Karpas-422 (cell line): ENCODE data around the gene TET2. TPM values are rescaled to one million over a fixed set of nuclear protein-coding genes. Genes with fewer than 3 reads are reported as not detected.

Source experiments
- DNase-seq: peaks from one replicate; pipeline ENCODE4 v3.0.0-alpha.2; 2015
- H2AFZ ChIP-seq: fragments of 200-600 bp; sonication (generic); 2 replicates; pipeline ENCODE4 v1.6.1; 2014; ENCODE audit warnings: antibody characterized with exemption, low read length, mixed read lengths
- H3K27ac ChIP-seq: fragments of 200-600 bp; sonication (generic); 2 replicates; pipeline ENCODE4 v1.5.1; 2014; ENCODE audit warnings: mild to moderate bottlenecking, low read length, moderate library complexity
- H3K27me3 ChIP-seq: fragments of 200-600 bp; sonication (generic); 2 replicates; pipeline ENCODE4 v1.6.1; 2014; ENCODE audit warnings: low read length, mixed read lengths
- H3K36me3 ChIP-seq: fragments of 200-600 bp; sonication (generic); 2 replicates; pipeline ENCODE4 v1.6.1; 2014; ENCODE audit warnings: low read length, mixed read lengths; ENCODE audit not compliant: insufficient read depth
- H3K4me1 ChIP-seq: fragments of 200-600 bp; sonication (generic); 2 replicates; pipeline ENCODE4 v1.6.1; 2014; ENCODE audit warnings: mild to moderate bottlenecking, low read length, mixed read lengths
- H3K4me2 ChIP-seq: fragments of 200-600 bp; sonication (generic); 2 replicates; pipeline ENCODE4 v1.6.1; 2014; ENCODE audit warnings: low read length, low read depth, mild to moderate bottlenecking; ENCODE audit not compliant: poor library complexity, severe bottlenecking
- H3K4me3 ChIP-seq: fragments of 200-600 bp; sonication (generic); 2 replicates; pipeline ENCODE4 v1.5.1; 2014; ENCODE audit warnings: mild to moderate bottlenecking, antibody characterized with exemption, low read length, mixed read lengths
- H3K79me2 ChIP-seq: fragments of 200-600 bp; sonication (generic); 2 replicates; pipeline ENCODE4 v1.6.1; 2014; ENCODE audit warnings: mild to moderate bottlenecking, low read length, mixed read lengths
- H3K9ac ChIP-seq: fragments of 200-600 bp; sonication (generic); 2 replicates; pipeline ENCODE4 v1.6.0; 2014; ENCODE audit warnings: low read length
- H3K9me2 ChIP-seq: fragments of 200-600 bp; sonication (generic), shearing (Covaris generic); replicated peaks from 2 replicates; pipeline ENCODE4 v1.6.0; 2014; ENCODE audit warnings: mild to moderate bottlenecking, low read length, moderate library complexity; ENCODE audit not compliant: insufficient read depth
- H3K9me3 ChIP-seq: fragments of 300-700, 200-600 bp; sonication (generic); 2 replicates; pipeline ENCODE4 v1.6.1; 2014; ENCODE audit warnings: low read length, mixed read lengths
- H4K20me1 ChIP-seq: fragments of 200-600 bp; sonication (generic); 2 replicates; pipeline ENCODE4 v1.6.1; 2014; ENCODE audit warnings: mild to moderate bottlenecking, antibody characterized with exemption, low read length, low read depth; ENCODE audit not compliant: insufficient read depth
- total RNA-seq: library from RNA; depleted of rRNA; stranded (reverse); fragments of >200 nt; shearing (Covaris generic); gene quantifications from 2 replicates; pipeline ENCODE4 v1.2.3, GENCODE V29; 2014; ENCODE audit warnings: low replicate concordance

The TET2 gene
- total RNA-seq, 1 experiment from 2014 or later = 16.7 TPM

DNA sequence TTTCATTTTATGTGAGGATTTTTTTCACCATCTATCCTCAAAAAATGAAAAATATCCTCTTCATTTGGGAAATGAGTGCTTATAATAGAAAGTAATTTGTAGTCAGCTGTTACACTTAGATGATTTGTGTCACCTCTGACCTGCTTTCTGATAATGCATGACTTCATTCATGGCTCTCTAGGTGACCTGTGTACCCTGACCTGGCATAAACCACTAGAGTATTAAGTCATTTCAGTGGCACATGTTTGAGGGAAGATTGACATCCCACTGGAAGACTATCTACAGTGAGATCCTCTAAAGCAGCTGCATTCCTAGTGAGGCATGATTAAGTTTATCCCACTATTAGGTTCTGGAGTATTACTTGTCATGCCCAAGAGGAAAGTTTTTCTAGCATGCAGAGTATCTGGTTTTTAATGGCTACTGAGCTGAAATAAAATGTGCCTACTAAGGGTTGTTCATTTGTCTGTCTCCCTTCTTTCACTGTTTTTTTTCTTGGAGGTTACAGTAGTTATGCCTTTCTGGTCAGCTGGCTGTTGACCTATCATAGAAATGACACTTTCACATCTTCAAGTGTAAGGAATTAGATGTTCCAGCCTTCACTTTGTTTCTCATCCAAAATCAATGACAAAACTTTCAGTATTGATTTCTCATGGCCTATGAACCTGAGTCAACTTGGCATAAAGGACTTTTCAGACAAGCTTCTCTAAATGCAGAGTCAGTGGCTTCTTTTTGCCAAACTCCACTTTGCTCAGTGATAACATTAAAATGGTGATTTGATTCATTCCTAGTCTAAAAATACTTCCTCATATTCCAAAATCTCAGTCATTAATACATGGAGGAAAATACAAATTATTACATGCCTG lies 33.1 kb downstream of the TET2 start:
- no peaks in the 10 kb centered on the region for H3K79me2 ChIP-seq
- no peaks in the 10 kb centered on the region for H3K36me3 ChIP-seq

DNA sequence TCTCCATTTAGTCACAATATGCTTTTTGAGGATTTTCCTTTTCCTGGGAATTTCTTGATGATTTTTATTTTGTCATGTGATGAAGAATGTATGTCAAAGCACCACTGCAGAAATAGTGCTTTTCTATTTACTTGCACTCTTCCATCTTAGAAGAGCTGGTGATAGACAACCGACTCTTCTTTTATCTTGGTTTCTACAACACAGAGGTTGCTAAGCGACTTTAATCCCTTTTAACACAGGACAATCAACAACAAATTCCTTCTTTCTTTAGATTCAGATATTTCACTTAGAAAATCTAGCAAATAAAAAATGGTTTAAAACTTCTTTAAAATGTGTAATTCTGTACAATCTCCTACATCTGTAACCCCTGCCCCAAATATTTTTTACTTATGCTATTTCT lies 34.6 kb downstream of the TET2 start:
- Histone ChIP-seq H3K4me2 (no peak overlapping the region), H3K4me1 (peaks cover 3% of the 10 kb centered on the region), H2AFZ (no peak overlapping the region), H3K9me3 (no peaks in the 10 kb centered on the region), H3K9me2 (no peaks in the 10 kb centered on the region), H4K20me1 (0 out of 2 replicates have a peak, but pooled peaks cover 7% of the 10 kb centered on the region), H3K36me3 (no peaks in the 10 kb centered on the region), H3K4me3 (no peak overlapping the region), H3K79me2 (no peaks in the 10 kb centered on the region), H3K27ac (no peak overlapping the region), H3K27me3 (no peaks in the 10 kb centered on the region), H3K9ac (no peak overlapping the region)
- no peak for DNase-seq

More for the DNA sequence above, 33.1 kb downstream of the TET2 start:
- Histone ChIP-seq H3K9me2 (no peaks in the 10 kb centered on the region), H3K4me2 (no peak overlapping the region), H3K27me3 (no peaks in the 10 kb centered on the region), H3K27ac (no peak overlapping the region), H3K4me3 (no peak overlapping the region), H3K9ac (no peak overlapping the region), H2AFZ (no peak overlapping the region), H3K9me3 (no peaks in the 10 kb centered on the region), H3K4me1 (peaks cover 3% of the 10 kb centered on the region), H4K20me1 (0 out of 2 replicates have a peak, but pooled peaks cover 7% of the 10 kb centered on the region)
- no peak for DNase-seq

DNA sequence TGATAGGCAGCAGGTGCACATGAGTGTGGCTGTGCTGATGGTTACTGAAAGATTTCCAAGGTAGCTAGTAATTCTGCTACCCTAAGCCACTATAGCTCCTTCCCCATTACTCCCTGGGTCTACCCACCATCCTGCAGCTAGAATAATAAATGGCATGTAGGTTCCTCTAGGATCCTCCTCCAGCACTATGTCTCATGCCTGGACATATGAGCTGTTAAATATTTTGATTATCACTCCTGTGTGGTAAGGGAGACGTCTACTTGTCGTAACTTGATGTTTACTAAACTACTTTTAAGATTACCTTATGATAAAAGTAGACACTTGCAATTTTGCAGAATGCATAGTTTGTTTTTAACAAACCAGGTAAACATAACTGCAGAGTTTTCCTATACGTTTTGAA lies 35.5 kb downstream of the TET2 start:
- Histone ChIP-seq H3K27ac (no peak overlapping the region), H4K20me1 (0 out of 2 replicates have a peak, but pooled peaks cover 7% of the 10 kb centered on the region)

DNA sequence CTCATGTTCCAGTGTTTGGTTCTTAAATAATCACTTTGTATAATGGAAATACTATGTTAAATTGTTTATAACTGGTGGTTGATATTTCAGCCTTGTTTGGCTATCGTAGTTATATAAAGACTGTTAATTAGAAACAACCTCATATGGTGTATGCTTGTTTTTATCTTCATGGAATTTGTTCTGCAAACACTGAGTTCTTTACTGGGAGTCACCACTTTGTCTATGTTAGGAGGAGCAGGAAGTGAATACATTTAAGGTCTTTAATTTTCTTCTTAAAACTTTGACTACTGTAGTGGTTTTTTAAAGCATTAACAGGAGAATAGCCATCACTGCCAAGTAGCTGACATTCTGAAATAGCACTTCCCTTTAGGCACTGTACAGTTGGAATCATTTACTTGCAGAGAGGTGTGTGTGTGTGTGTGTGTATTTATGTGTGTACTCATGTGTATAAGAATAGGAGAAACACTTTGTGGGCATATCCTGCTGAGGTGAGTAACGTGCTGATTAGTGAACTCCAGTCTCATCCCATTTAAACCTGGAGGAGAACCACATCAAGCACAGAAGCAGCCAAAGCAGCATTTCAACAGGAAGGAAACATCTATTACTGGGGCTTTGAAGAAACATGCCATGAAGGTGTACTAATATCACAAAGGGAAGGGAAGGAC lies 37.8 kb downstream of the TET2 start:
- H3K4me3 ChIP-seq = no peak overlapping the region
- no peak for DNase-seq
- no peaks in the 10 kb centered on the region for H3K36me3 ChIP-seq
- H3K4me2 ChIP-seq = no peak overlapping the region
- H3K27ac ChIP-seq = no peak overlapping the region
- peaks cover 5% of the 10 kb centered on the region; the same call in 1 of the 2 replicates for H4K20me1 ChIP-seq
- H3K9me2 ChIP-seq = no peaks in the 10 kb centered on the region
- no peak overlapping the region for H3K9ac ChIP-seq
- H3K9me3 ChIP-seq = no peaks in the 10 kb centered on the region
- H3K27me3 ChIP-seq = no peaks in the 10 kb centered on the region
- no peaks in the 10 kb centered on the region for H3K79me2 ChIP-seq
- no peak overlapping the region for H2AFZ ChIP-seq
- H3K4me1 ChIP-seq = peaks cover 3% of the 10 kb centered on the region

More for the DNA sequence above, 35.5 kb downstream of the TET2 start:
- no peaks in the 10 kb centered on the region for H3K36me3 ChIP-seq
- H3K9me2 ChIP-seq = no peaks in the 10 kb centered on the region
- H3K4me2 ChIP-seq = no peak overlapping the region
- peaks cover 3% of the 10 kb centered on the region for H3K4me1 ChIP-seq
- no peak overlapping the region for H3K9ac ChIP-seq
- H3K79me2 ChIP-seq = no peaks in the 10 kb centered on the region
- no peaks in the 10 kb centered on the region for H3K27me3 ChIP-seq
- H3K4me3 ChIP-seq = no peak overlapping the region
- no peaks in the 10 kb centered on the region for H3K9me3 ChIP-seq
- H2AFZ ChIP-seq = no peak overlapping the region
- no peak for DNase-seq

DNA sequence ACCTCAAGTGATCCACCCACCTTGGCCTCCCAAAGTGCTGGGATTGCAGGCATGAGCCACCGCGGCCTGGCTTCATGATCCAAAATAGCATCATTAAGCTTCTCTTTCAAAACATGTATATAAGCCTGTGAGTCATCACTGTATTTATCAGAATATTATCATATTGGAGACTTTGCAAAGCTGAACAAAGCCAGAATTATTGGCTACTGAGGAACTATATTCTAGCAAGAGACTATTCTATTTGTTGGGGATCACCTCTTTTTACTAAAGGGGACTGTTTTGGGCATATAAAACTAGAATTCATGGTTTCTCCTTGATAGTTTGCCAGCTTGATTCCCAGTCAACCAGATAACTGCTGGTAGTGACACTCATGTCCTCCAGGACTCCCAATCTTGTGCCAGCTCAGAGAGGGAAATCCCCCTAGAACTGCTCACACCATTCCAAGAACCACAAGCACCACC lies 40.1 kb downstream of the TET2 start:
- Histone ChIP-seq H3K9me3 (no peaks in the 10 kb centered on the region), H4K20me1 (peaks cover 11% of the 10 kb centered on the region; the same call in 1 of the 2 replicates), H3K4me1 (peaks cover 5% of the 10 kb centered on the region), H3K9me2 (no peaks in the 10 kb centered on the region), H3K27ac (no peak overlapping the region), H2AFZ (no peak overlapping the region), H3K4me3 (no peak overlapping the region), H3K9ac (no peak overlapping the region), H3K27me3 (no peaks in the 10 kb centered on the region), H3K79me2 (no peaks in the 10 kb centered on the region), H3K36me3 (no peaks in the 10 kb centered on the region), H3K4me2 (no peak overlapping the region)
- DNase-seq = no peak

DNA sequence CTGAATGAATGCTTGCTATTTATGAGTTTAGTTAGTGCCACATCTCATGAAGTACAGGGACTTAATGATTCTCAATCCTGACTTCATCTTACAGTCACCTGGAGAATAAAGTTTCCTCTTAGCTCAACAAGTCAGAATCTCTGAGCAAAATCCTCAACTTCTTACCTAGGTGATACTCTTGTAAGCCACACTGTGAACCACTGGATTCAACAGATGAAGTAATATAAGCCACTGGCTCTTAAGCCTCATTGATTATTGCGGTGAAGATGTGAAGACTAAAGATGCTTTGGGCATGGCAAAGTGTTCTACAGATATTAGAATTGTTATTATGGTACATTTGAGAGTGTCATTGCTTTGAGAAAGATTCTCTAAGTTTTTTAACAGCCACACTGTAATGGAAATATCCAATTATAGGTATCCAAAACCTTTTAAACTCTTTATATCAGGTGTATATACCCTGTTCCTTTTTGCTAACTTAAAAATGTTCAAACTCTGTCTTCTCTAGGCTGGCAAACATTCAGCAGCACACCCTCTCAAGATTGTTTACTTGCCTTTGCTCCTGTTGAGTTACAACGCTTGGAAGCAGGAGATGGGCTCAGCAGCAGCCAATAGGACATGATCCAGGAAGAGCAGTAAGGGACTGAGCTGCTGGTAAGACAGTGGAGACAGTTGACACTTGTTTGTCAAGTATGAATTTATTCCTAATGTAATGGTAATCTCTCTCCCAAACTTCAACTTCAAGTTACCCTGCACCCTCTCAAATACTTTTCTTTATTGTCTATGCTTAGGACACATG lies 43.4 kb downstream of the TET2 start:
- Histone ChIP-seq H2AFZ (no peak overlapping the region), H3K79me2 (no peaks in the 10 kb centered on the region), H3K4me1 (peaks cover 10% of the 10 kb centered on the region), H3K27ac (no peak overlapping the region), H3K4me3 (no peak overlapping the region), H3K4me2 (no peak overlapping the region), H3K9me2 (no peaks in the 10 kb centered on the region), H3K9ac (no peak overlapping the region), H3K36me3 (peaks cover 3% of the 10 kb centered on the region; the same call in 1 of the 2 replicates), H4K20me1 (peaks cover 8% of the 10 kb centered on the region; the same call in 1 of the 2 replicates), H3K27me3 (no peaks in the 10 kb centered on the region), H3K9me3 (no peaks in the 10 kb centered on the region)
- no peak for DNase-seq

DNA sequence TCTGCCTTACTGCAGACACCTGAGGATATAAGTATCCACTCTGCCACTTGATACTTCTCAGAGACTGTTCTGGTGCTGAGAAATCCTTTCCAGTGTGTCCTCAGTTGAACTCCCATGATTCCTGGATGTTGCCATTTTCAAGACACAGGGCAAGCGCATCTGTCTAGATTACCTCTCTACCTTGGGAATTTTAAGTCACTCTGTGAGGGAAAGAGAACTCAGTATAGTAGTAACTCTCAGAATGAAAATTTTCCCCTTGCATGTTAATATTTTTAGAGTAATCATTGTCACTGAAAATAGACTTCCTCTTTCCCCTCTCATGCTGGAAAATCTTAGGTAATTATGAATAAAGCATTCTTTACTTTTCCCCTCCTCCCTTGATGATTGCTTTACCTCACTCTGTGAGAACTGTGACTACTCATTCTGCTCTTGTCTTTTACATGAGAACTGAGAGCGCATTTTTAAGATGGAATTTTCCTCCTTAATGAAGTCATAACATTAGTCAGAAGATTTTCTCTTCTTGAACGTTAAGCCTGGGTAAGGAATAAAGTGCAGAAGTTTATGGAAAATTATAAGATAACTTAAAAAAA lies 45.0 kb downstream of the TET2 start:
- Histone ChIP-seq H3K4me2 (no peak overlapping the region), H3K9me2 (no peaks in the 10 kb centered on the region), H3K27ac (no peak overlapping the region), H3K9ac (no peak overlapping the region), H3K4me3 (no peak overlapping the region), H3K79me2 (no peaks in the 10 kb centered on the region), H3K4me1 (peaks cover 18% of the 10 kb centered on the region), H3K36me3 (peaks cover 4% of the 10 kb centered on the region; the same call in 1 of the 2 replicates), H2AFZ (no peak overlapping the region), H3K9me3 (no peaks in the 10 kb centered on the region), H4K20me1 (peaks cover 8% of the 10 kb centered on the region; the same call in 1 of the 2 replicates), H3K27me3 (no peaks in the 10 kb centered on the region)
- no peak for DNase-seq
